Activated CD4-positive, alpha-beta T cell treated with anti-CD3 and anti-CD28 coated beads, Interleukin-2, amount 50 U/mL, for 16 hours (primary cell): ENCODE data around the gene SNTA1.
"Not testable (repeated sequence)": the region's sequence is repeated elsewhere in the genome, so short reads cannot be mapped to it uniquely, and the experiment has no call there.

Experiments
- DNase-seq: peaks from one replicate; pipeline ENCODE4 v3.0.0-alpha.2; 2020

SNTA1 gene

DNA sequence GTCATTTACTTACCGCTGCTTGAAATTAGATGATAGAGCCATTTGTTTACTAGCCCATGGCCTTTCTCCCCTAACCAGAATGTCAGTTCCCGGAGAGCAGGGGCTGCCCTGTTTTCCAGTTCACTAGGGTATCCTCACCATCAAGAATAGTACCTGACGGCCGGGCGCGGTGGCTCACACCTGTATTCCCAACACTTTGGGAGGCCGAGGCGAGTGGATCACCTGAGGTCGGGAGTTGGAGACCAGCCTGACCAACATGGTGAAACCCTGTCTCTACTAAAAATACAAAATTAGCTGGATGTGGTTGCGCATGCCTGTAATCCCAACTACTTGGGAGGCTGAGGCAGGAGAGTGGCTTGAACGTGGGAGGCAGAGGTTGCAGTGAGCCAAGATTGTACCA is 19.7 kb downstream of the SNTA1 start:
- DNase-seq = not testable (repeated sequence)

DNA sequence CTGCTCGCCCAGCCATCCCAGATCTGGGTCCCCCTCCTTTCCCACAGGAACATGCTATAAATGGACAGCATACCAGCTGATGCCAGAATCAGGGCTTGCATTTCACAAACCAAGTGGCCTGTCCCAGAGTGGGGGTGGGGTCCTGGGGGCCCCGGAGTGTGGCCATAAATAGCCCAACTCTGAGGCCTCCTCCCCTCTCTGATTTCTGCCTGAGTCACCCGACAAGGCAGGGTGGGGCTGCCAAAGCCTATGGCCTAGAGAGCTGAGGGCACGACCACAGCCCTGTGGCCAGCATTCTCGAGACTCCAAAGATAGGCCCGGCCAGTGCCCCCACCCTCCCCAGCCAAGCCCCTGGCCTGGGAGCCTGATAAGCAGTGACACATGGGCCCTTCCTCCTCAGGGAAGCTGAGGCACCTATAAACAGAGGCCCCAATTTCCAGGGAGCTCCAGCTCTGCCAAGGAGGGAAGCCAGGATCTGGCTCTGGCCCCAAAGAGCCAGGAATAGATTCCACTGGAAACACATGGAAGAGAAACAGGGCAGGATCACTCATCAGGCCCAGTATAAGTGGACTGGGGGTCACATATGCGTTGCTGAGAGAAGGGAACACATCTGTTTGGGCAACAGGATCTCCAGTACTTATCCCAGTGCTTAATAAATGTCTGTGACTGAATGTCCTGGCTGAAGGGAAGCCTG is 20.3 kb downstream of the SNTA1 start:
- no peak for DNase-seq

DNA sequence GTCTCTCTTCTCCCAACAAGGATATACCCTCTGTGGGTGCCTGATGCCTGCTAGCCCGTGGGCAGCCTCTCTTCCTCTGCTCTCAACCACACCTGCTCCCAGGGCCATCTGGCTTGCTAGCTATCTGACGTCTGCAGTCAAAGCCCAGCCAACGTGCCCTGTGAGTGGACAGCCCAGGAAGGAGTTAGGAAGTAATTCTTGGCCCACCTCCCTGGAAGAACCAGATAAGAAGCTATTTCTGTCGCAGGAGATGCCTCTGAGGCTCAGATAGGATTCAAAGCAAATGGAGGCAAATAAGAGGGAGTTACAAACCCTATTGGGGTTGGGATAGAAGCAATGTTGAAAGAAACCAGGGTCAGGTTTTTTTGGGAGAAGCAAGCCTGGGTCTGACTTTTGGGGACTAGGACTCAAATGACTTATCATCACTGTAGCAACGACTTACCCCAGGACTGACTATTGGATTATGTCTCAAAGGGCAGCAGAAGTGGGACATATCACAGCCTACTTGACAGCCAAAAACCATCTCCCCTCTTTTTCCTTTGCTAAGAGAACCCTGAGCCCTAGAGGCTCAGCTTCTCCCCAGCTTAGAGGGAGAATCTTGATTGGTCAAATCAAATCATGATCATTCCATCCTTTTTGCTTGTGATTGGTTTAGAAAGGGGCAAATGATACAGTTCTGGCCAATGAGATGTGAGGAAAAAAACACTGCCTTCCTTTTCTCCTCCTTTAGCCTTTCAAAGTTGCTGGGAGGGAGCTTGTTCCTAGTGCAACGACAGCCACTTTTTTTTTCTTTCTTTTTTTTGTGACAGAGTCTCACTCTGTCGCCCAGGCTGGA is 24.2 kb downstream of the SNTA1 start:
- no peak for DNase-seq

DNA sequence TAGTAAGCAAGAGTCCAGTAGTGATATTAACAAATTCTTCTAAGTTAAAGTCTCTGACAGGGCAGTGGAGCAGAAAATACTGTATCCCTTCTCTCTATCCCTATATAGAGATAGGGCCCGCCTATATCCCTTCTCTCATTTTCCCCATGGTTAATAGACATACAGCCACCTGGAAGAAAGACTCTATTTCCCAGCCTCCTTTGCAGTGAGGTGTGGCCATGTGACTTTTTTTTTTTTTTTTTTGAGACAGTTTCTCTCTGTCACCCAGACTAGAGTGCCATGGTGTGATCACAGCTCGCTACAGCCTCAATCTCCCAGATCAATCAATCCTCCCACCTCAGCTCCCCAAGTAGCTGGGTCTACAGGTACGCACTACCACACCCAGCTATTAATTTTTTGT is 25.5 kb downstream of the SNTA1 start:
- DNase-seq = no peak

DNA sequence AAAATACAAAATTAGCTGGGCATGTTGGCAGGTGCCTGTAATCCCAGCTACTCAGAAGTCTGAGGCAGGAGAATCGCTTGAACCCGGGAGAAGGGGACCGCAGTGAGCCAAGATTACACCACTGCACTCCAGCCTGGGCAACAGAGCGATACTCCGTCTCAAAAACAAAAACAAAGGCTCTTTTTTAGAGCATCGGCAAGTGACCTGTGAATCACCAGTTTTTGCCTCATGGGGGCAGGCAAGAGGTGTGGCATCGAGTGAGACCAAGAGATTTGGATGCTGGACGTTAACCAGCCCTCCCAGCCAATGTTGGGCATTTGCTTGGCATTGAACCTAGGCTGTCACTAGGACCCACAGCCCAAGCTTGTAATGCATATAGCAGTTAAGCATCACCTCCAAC is 27.6 kb downstream of the SNTA1 start:
- DNase-seq = no peak

DNA sequence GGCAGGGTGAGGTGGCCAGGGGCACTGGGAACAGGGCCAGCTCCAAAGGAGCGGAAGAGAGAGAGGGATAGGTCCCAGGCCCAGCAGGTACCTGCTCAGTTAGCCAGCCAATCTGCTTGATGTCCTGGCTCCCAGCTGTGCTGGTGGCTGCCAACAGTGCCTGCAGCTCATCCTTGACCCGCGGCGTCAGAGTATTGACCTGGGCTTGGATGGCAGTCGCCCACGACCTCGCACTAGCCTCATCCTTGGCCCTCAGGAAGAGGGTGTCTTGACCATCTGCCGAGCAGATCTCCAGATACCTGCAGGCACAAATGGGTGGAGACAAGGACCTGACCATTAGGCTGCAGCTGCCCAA is 31.1 kb downstream of the SNTA1 start:
- no peak for DNase-seq

DNA sequence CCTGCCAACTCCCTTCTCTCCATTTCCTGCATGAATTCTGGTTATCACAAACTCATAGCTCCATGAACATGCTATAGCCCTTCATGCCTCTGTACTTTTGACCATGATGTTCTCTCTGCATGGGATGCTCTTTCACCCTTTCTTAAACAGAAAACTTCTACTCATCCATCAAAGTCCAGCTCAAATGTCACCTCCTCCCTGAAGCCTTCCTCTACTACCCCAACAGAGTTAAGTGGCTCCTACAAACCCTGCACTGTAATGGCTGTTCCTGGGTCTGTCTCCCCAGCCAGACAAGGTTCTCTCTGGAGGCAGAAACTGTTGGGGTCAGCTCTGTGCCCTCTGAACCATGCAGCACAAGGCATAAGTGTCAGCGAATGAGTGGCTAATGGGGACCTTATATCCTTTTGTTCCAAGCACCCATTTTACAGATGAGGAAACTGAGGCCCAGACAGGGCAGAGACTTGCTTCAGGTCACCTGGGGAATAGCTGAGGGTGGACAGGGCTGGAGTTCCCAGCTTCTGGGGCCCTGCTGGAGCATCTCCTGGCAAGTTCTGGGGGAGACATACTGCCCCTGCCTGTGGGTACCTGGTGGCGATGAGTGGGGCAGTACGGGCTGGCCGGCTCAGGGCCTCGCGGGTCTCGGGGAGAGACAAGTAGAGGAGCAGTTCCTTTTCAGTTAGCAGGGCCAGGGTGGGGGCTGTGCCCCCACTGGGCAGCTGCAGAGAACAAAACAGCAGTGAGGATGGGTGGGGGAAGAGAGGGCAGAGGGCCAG is 31.7 kb downstream of the SNTA1 start:
- no peak for DNase-seq

DNA sequence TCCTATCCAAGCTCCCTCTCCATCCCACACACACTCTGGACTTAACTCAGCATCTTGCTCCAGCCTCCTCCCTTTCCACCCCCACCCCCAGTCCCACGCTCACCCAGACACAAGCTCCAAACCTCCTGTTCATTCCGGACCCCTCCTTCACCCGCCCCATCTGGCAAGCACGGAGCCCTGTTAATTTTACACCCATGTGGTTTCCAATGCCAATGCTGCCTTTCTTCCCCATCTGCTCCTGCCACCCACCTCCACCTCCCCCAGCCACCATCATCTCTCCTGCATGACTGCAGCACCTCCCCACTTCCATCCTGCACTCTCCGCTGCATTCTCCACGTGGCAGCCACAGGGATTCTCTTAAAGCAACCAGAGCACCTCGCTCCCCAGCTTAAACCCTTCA is 32.3 kb downstream of the SNTA1 start:
- no peak for DNase-seq

DNA sequence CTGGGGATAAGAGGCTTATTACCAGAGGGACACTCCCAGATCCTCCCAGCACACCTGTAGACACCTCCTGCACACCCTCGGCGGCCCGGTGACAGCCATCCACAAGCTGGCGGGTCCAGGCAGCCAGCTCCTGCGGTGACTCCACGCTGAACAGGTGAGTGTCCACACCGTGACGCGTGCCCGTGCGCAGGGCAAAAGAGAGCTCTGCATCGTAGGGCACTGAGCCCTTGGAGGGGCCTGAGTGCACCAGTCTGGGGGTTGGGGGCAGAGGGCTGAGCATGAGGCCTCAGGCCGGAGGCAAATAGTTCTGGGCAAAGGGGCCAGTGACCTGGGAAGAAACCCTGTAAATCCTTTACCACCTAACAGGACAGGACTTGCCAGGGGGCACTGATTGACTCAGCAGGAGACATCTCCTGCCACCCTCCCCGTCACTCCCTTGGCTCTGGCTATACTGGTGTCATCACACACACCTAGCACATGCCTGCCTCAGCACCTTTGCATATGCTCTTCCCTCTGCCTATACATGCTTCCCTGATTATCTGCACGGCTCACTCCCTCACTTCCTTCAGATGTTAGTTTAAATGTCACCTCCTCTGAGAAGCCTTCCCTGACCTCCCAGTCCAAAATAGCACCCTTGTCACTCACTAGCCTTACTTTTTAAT is 33.4 kb downstream of the SNTA1 start:
- no peak for DNase-seq

DNA sequence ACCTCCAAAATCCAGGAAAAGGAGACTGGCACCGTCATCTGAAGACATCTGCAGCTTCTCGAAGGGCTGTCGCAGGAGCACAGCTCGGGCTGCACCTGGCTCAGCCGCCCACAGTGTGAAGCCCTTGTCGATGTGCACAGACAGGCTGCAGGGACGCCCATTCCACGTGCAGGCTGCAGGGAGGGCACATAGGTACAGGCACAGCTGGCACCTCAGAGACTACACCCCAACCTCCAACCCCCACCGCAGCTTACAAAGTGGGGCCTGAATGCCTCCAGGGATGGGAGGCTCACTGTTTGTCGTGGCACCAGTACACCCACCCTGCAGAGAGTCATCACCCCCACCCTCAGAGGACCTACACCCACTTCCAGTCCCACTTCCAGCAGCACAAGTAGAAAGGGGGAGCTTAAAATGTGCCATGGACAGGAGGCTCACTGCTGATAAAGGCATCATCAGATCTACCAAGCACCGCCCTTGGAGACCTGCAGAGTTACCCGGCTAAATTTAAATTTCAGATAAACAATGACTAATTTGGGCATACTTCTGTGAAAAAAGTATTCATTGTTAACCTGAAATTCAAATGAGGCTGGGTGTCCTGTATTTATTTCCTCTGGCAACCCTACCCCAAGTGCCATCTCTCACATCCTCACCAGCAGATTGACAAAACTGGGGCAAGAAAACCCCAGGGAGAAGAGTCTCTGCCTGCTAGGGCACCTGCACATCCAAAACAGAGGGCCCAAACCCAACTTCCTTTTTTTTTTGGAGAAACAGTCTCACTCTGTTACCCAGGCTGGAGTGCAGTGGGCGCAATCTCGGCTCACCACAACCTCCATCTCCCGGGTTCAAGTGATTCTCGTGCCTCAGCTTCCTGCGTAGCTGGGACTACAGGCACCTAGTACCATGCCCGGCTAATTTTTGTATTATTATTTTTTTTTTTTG is 34.6 kb downstream of the SNTA1 start:
- no peak for DNase-seq

DNA sequence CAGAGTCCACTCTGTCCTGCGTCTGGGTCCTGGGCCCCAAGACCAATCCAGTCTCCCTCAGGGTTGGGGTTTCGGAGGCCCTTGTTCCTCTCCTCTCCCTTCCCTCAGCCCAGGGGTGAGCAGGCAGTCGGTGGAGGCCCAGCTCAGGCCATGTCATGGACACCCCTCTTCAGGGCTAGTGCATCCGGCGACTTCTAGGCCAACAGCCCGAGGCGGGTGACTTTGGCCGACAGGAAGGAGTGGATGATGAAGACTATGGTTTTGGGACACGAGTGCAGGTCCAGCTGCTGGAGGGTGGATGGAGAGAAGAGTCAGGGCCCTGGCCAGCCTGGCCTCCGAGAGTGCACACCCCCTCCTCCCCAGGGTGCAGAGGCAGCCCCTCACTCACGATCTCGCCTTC is 35.2 kb downstream of the SNTA1 start:
- no peak for DNase-seq

DNA sequence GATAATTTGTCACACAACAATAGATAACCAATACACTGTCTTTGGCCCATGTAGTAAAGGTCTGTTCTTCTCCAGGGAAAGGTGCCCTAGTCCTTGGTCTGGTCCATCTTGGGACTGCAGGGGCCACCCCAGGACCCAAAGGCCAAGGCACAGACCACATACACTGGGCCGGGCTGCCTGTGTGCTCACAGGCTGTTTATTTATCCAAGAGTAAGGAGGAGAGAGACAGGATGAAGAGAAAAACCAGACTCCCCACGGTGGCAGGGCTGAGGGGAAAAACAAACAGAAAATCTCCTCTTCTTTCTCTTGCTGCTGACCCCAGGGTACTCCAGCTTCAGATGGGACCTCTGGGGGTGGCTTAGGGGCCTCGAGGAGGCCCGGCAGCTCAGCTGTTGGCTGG is 35.8 kb downstream of the SNTA1 start:
- no peak for DNase-seq

DNA sequence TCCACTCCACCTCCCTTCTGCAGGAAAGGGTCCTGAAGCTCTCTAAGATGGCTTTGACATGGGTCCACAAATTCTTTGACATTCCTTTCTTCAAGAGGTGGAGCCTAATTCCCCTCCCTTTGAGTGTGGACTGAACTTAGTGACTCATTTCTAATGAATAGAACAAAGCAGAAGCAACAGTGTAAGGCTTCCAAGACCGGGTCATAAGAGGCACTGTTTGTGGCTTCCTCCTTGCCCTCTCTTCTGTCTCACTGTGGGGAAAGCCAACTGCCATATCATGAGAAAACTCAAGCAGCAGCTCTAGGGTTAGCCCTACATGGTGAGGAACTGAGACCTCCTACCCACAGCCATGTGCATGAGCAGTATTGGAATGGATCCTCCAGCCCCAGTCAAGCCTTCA is 36.3 kb downstream of the SNTA1 start:
- no peak for DNase-seq

DNA sequence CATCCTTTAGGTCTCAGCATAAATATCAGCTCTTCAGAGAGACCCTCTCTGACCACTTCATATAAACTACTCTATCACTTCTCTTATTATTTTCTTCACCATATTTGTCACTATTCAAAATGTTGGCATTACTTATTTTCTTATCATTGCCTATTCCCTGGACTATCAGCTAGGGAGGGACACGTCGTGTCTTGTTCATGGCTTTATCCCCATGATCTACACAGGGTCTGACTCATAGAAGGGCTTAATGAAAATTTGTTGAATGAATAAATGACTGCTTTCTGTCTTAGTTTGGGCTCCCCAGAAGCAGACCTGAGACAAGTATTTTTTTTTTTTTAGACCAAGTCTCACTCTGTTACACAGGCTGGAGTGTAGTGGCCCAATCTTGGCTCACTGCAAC is 39.3 kb downstream of the SNTA1 start:
- no peak for DNase-seq

DNA sequence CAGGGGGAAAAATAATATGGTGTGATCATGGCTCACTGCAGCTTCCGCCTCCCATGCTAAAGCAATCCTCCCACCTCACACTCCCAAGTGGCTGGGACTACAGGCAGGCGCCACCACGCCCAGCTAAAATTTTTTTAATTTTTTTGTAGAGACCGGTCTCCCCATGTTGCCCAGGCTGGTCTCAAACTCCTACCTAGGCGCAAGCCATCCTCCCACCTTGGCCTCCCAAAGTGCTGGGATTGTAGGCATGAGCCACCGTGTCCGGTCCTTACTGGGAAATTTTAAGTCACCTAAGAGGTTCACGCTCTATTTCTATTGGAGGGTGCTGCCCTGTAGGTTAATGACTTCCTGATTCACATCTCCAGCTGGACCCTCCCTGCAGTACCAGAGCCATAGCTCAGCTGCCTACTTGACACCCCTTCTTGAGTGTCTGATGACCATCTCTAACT is 41.6 kb downstream of the SNTA1 start:
- DNase-seq = peak; percentile 15

DNA sequence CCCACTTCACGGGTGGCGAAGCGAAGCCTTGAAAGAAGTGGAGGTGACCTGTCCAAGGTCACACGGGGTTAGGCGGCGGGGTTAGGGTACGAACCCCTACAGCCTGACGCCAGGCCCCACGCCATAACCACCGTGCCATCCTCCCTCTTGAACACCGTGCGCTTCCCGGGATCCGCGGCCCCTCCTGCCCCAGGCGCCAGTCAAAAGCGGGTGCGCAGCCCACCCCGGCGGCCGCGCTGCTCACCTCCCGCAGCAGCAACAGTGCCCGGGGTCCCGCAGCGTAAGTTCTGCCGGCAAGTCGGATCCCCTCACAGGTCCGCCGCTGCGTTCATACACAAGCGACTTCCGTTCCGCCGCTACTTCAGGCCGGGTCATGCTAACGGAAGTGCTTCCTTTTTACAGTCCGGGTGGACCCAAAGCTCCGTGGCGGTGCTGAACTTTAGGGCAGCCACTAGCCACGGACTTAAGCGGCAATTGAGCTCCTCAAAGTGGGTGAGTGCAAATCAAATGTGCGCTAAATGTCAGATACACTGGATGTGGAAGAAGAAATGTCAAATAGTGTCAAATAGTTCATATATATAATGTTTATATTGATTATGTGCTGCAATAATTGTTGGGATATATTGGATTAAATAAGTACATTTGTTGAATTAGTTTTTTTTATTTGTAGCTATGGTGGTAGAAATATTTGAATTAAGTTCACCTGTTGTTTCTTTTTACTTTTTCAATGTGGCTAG is 42.2 kb downstream of the SNTA1 start, which contains the start of gene CDK5RAP1:
Gene CDK5RAP1, minus strand, starts transcription at position 336 of the 737 bp plus-strand sequence. CDS start 4,455 bp downstream, outside the sequence.
- peak; percentile 92 for DNase-seq

DNA sequence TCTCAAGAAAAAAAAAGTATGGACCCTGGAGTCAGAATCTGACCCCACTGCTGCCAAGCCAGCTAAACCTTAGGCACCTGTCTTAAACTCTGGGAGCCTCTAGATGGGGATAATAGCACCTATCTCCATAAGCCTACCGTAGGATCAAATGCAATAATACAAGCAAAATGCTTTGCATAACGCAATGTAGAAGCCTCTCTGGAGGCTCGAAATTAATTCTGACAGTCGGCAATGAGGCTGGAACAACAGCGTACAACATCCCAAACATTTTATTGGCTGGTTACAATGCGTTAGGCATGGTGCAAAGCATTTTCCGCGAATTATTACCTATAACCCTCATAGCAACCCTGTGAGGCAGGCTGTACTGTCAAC is 42.8 kb downstream of the SNTA1 start:
- DNase-seq = peak; percentile 14

DNA sequence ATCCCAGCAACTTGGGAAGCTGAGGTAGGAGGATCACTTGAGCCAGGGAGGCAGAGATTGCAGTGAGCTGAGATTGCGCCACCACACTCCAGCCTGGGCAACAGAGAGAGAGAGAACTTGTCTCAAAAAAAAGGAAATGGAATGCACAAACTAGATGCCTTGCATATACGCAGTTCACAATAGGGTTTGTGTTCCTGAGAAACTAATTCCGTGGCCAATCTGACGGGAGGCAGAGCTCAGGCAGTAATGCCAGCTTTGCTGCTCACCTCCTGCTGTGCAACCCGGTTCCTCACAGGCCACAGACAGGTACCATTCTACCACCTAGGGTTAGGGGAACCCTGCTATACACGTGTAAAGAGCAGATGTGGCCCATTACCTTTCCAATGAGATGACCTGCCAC is 43.6 kb downstream of the SNTA1 start:
- no peak for DNase-seq

DNA sequence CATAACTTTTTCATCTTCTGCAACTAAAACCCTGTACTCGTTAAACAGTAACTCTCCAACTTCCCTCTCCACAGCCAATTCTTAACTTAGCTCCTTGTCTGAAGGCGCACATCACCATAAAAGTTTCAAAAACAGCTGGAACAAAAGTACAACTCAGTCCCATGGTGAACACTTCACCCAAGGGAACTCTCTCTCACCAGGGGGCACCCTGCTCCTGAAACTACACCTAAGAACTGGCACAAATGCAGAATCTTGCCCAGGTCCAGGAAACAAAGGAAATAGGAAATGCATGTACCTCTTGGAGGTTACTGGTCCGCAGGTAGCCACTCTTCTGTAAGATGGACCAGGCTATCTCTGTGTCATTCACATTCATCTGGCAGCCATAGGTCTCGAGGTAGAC is 48.8 kb downstream of the SNTA1 start:
- no peak for DNase-seq

DNA sequence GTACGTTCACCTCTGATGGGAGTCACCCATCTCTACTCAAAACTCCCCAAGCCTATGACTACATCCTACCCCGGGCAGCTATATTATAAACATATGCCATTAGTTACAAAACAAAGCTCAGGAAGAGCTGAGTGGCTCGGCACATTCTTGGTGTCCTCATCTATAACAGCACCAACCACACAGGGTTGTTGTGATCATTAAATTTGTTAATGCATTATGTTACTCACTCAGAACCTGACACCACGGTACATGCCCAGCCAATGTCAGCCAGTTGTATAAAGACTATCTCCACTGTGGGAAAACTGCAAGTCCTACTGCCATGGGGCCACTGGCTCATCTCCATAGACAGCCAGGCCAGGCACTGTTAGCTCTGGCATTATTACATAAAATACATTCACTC is 50.0 kb downstream of the SNTA1 start:
- no peak for DNase-seq

DNA sequence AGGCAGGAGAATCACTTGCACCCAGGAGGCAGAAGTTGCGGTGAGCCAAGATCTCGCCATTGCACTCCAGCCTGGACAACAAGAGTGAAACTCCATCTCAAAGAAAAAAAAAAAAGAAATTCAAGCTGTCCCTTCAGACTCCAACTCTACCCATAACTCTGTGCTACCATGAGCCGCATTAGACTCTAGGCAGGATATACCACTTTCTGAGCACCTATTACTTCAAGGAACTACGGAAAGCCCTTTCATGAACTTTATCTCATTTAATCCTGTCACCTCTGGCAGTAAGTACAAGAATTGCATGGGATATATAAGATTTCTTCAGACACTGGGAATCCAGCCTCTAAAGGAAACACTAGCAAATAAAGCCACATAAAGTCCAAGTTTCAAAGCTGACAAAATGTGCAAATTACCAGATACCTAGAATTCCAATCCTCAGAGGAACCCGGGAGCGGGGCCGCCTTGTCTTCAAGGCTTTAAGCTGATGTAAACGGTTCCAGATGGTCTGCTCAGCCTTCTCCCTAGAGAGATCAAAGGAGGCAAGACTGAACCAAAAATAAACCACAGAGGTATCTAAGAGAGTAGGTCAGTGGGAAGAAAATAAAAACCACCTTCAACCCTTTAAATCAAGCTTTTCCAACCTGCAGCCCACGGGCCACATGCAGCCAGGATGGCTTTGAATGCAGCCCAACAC is 51.7 kb downstream of the SNTA1 start:
- DNase-seq = no peak
